ENCODE measurements around the gene RBM38.

Gene RBM38

GRCh38 chr20:57436223-57436545, 45.0 kb downstream of the RBM38 start:
- TF ChIP-seq POLR2A (IDR thresholded peaks at IDR 0.05; ENCODE audit: low read depth, low read length) = no peak
- no peak for TF ChIP-seq TAF1 (IDR thresholded peaks at IDR 0.05; ENCODE audit: borderline replicate concordance, low read depth, low read length)
- no peak for TF ChIP-seq POLR2AphosphoS5 (IDR thresholded peaks at IDR 0.05; ENCODE audit: low read depth, low read length)
- DNase-seq (ENCODE audit: insufficient read length) (no peak), FAIRE-seq (no peak)

GRCh38 chr20:57437267-57437666, 46.1 kb downstream of the RBM38 start:
- TF ChIP-seq POLR2A (IDR thresholded peaks at IDR 0.05; ENCODE audit: low read depth, low read length) (no peak), POLR2AphosphoS5 (IDR thresholded peaks at IDR 0.05; ENCODE audit: low read depth, low read length) (no peak), TAF1 (IDR thresholded peaks at IDR 0.05; ENCODE audit: borderline replicate concordance, low read depth, low read length) (no peak)
- FAIRE-seq = no peak
- DNase-seq (ENCODE audit: insufficient read length) = no peak

GRCh38 chr20:57437672-57438330, 46.6 kb downstream of the RBM38 start:
- no peak for FAIRE-seq
- no peak for DNase-seq (ENCODE audit: insufficient read length)
- TF ChIP-seq TAF1 (IDR thresholded peaks at IDR 0.05; ENCODE audit: borderline replicate concordance, low read depth, low read length) (no peak), POLR2AphosphoS5 (IDR thresholded peaks at IDR 0.05; ENCODE audit: low read depth, low read length) (no peak)

GRCh38 chr20:57438552-57438951, 47.4 kb downstream of the RBM38 start:
- no peak for TF ChIP-seq TAF1 (IDR thresholded peaks at IDR 0.05; ENCODE audit: borderline replicate concordance, low read depth, low read length)
- TF ChIP-seq POLR2A (IDR thresholded peaks at IDR 0.05; ENCODE audit: low read depth, low read length) = no peak
- TF ChIP-seq POLR2AphosphoS5 (IDR thresholded peaks at IDR 0.05; ENCODE audit: low read depth, low read length) = no peak
- FAIRE-seq (no peak), DNase-seq (ENCODE audit: insufficient read length) (no peak)

- TF ChIP-seq POLR2A (IDR thresholded peaks at IDR 0.05; ENCODE audit: low read depth, low read length) (no peak), TAF1 (IDR thresholded peaks at IDR 0.05; ENCODE audit: borderline replicate concordance, low read depth, low read length) (no peak)
- FAIRE-seq (no peak), DNase-seq (ENCODE audit: insufficient read length) (no peak)
Measured at GRCh38 chr20:57439432-57439831, 48.2 kb downstream of the RBM38 start.

GRCh38 chr20:57439993-57440392, 48.8 kb downstream of the RBM38 start:
- no peak for DNase-seq (ENCODE audit: insufficient read length)
- TF ChIP-seq POLR2AphosphoS5 (IDR thresholded peaks at IDR 0.05; ENCODE audit: low read depth, low read length) (no peak), TAF1 (IDR thresholded peaks at IDR 0.05; ENCODE audit: borderline replicate concordance, low read depth, low read length) (no peak), POLR2A (IDR thresholded peaks at IDR 0.05; ENCODE audit: low read depth, low read length) (no peak)
- no peak for FAIRE-seq

GRCh38 chr20:57440678-57441509, 49.7 kb downstream of the RBM38 start:
- TF ChIP-seq TAF1 (IDR thresholded peaks at IDR 0.05; ENCODE audit: borderline replicate concordance, low read depth, low read length) (no peak), POLR2AphosphoS5 (IDR thresholded peaks at IDR 0.05; ENCODE audit: low read depth, low read length) (no peak), POLR2A (IDR thresholded peaks at IDR 0.05; ENCODE audit: low read depth, low read length) (no peak)
- DNase-seq (ENCODE audit: insufficient read length) (no peak), FAIRE-seq (no peak)

GRCh38 chr20:57441510-57442154, 50.4 kb downstream of the RBM38 start:
- FAIRE-seq (no peak), DNase-seq (ENCODE audit: insufficient read length) (no peak)
- no peak for TF ChIP-seq TAF1 (IDR thresholded peaks at IDR 0.05; ENCODE audit: borderline replicate concordance, low read depth, low read length)
- no peak for TF ChIP-seq POLR2AphosphoS5 (IDR thresholded peaks at IDR 0.05; ENCODE audit: low read depth, low read length)

- no peak for FAIRE-seq
- TF ChIP-seq POLR2AphosphoS5 (IDR thresholded peaks at IDR 0.05; ENCODE audit: low read depth, low read length) (no peak), POLR2A (IDR thresholded peaks at IDR 0.05; ENCODE audit: low read depth, low read length) (no peak), TAF1 (IDR thresholded peaks at IDR 0.05; ENCODE audit: borderline replicate concordance, low read depth, low read length) (no peak)
- no peak for DNase-seq (ENCODE audit: insufficient read length)
Measured at GRCh38 chr20:57442158-57442887, 51.1 kb downstream of the RBM38 start.

- FAIRE-seq = no peak
- no peak for DNase-seq (ENCODE audit: insufficient read length)
Measured at GRCh38 chr20:57442888-57443239, 51.7 kb downstream of the RBM38 start.

More at GRCh38 chr20:57442888-57443239, 51.7 kb downstream of the RBM38 start:
- TF ChIP-seq TAF1 (IDR thresholded peaks at IDR 0.05; ENCODE audit: borderline replicate concordance, low read depth, low read length) (no peak), POLR2A (IDR thresholded peaks at IDR 0.05; ENCODE audit: low read depth, low read length) (no peak), POLR2AphosphoS5 (IDR thresholded peaks at IDR 0.05; ENCODE audit: low read depth, low read length) (no peak)

Data from GM12892 (cell line).